ENCODE data around the gene ADAMTS13. TPM values are rescaled to one million over a fixed set of nuclear protein-coding genes. Genes with fewer than 3 reads are reported as not detected.

ADAMTS13 gene
- total and polyA plus RNA-seq, 2 donors (not counting 3 experiments of a cell fraction or from before 2014, with no cell fraction given): 1.5 to 2.5 TPM

DNA sequence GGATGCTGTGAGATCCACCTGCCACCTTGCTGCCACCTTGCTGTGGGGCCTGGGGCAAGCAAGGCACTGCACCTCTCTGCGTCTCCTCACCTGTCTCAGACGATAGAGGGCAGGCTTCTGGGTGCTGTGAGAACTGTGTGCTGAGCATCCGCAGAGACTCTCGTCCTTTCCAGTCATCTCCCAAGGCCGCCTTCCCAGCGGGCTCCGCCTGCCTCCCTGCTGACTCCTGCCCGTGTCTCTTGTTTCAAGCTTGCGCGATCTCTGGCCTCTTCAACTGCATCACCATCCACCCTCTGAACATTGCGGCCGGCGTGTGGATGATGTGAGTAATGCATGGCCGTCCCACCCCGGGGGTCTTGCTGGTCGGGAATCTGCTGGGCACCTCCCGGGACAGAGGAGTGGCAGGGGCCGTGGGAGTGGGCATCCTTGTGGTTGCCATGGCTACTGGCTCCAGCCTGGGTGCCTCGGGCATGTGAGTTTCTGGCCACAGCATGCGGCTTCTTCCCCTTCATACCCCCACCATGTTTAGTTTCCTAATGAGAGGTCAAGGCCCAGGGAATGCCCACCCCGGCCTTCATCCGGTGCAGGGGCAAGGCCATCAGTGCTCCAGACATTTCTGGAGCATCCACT is 41.2 kb downstream of the ADAMTS13 start:
- Histone ChIP-seq H3K4me2 (ENCODE audit: insufficient read depth, low read length) (no peak overlapping the region), H3K79me2 (ENCODE audit: control insufficient read depth, insufficient read depth, low read length) (no peaks in the 10 kb centered on the region), H3K9me3 (replicated peaks; ENCODE audit: control insufficient read depth, insufficient read depth, low read length) (no peaks in the 10 kb centered on the region), H3K9ac (replicated peaks; ENCODE audit: extremely low read depth, insufficient read depth, low read length) (no peak overlapping the region), H4K20me1 (replicated peaks; ENCODE audit: control insufficient read depth, extremely low read depth, insufficient read depth, low read length) (no peaks in the 10 kb centered on the region), H2AFZ (ENCODE audit: low read depth, low read length) (no peak overlapping the region), H3K4me1 (ENCODE audit: control insufficient read depth, extremely low read depth, insufficient read depth, low read length) (peaks cover 9% of the 10 kb centered on the region), H3K27me3 (ENCODE audit: control insufficient read depth in 2 of 2, insufficient read depth in 2 of 2, low read length in 2 of 2) (no peaks in the 10 kb centered on the region), H3K4me3 (replicated peaks in 1 of 3; ENCODE audit: insufficient read depth in 1 of 3, low read depth in 1 of 3, low read length in 3 of 3) (no peak overlapping the region), H3K9me1 (replicated peaks; ENCODE audit: control insufficient read depth, extremely low read depth, insufficient read depth, low read length) (no peaks in the 10 kb centered on the region), H3K36me3 (ENCODE audit: control insufficient read depth in 2 of 2, extremely low read depth in 1 of 2, insufficient read depth in 2 of 2, low read length in 2 of 2) (no peaks in the 10 kb centered on the region), H3K27ac (ENCODE audit: insufficient read depth, low read depth, low read length) (no peak overlapping the region)
- intact Hi-C loops (cut with micrococcal nuclease): no loop called here
- POLR2A ChIA-PET: no interaction called here
- TF ChIP-seq GATA2 (IDR thresholded peaks at IDR 0.05; ENCODE audit: insufficient read depth, insufficient read length, low read depth, low read length) (no peak), MYC (IDR thresholded peaks at IDR 0.05; ENCODE audit: low read depth, low read length) (no peak), POLR2AphosphoS5 (IDR thresholded peaks at IDR 0.05; ENCODE audit: insufficient read depth, low read depth, low read length) (no peak), POLR2A (IDR thresholded peaks at IDR 0.05; ENCODE audit: low read depth, low read length) (no peak), JUN (IDR thresholded peaks at IDR 0.05; ENCODE audit: borderline replicate concordance, insufficient read depth, insufficient read length, low read depth) (no peak), FOS (IDR thresholded peaks at IDR 0.05; ENCODE audit: borderline replicate concordance, insufficient read depth, low read length) (no peak), EZH2 (IDR thresholded peaks at IDR 0.05; ENCODE audit: borderline replicate concordance, low read depth, low read length, severe bottlenecking) (no peak)
- TF ChIP-seq, protein P1, sequence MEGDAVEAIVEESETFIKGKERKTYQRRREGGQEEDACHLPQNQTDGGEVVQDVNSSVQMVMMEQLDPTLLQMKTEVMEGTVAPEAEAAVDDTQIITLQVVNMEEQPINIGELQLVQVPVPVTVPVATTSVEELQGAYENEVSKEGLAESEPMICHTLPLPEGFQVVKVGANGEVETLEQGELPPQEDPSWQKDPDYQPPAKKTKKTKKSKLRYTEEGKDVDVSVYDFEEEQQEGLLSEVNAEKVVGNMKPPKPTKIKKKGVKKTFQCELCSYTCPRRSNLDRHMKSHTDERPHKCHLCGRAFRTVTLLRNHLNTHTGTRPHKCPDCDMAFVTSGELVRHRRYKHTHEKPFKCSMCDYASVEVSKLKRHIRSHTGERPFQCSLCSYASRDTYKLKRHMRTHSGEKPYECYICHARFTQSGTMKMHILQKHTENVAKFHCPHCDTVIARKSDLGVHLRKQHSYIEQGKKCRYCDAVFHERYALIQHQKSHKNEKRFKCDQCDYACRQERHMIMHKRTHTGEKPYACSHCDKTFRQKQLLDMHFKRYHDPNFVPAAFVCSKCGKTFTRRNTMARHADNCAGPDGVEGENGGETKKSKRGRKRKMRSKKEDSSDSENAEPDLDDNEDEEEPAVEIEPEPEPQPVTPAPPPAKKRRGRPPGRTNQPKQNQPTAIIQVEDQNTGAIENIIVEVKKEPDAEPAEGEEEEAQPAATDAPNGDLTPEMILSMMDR (IDR thresholded peaks at IDR 0.05; ENCODE audit: extremely low read depth in 1 of 2, insufficient read depth in 1 of 2, low read depth in 1 of 2, low read length in 2 of 2): no peak
- TF ChIP-seq, protein P2, sequence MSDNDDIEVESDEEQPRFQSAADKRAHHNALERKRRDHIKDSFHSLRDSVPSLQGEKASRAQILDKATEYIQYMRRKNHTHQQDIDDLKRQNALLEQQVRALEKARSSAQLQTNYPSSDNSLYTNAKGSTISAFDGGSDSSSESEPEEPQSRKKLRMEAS (IDR thresholded peaks at IDR 0.05; ENCODE audit: insufficient read depth, insufficient read length): no peak
- FAIRE-seq (no peak), DNase-seq (ENCODE audit: low read depth, low spot score) (no peak)
- CTCF ChIA-PET: no interaction called here
- BruUV-seq (replicated peaks): no TSS peak
- dilution Hi-C loops (cut with MboI; ENCODE audit: extremely low pct_ligation_motif_present, low sequenced_read_pairs): no loop called here

Measured in endothelial cell of umbilical vein (primary cell).